ENCODE results near the gene CALR3.
"Not testable (repeated sequence)": the region's sequence is repeated elsewhere in the genome, so short reads cannot be mapped to it uniquely, and the experiment has no call there.

- TF ChIP-seq STAT3 (IDR thresholded peaks at IDR 0.05; ENCODE audit: low read depth, low read length); CTCF (IDR thresholded peaks at IDR 0.05 in 2 of 3, conservative IDR thresholded peaks at IDR 0.05 in 1 of 3; ENCODE audit: control insufficient read depth in 2 of 3, extremely low read depth in 1 of 3, insufficient read depth in 1 of 3, low read depth in 3 of 3, low read length in 3 of 3); FOXK2 (IDR thresholded peaks at IDR 0.05): not testable (repeated sequence)
Measured at GRCh38 chr19:16448872-16449271, 47.1 kb downstream of the CALR3 start.

Data from GM12878 (cell line).